K562 (cell line): Measurements from ENCODE around the gene MLX. TPM values are rescaled to one million over a fixed set of nuclear protein-coding genes. Genes with fewer than 3 reads are reported as not detected.

Source experiments
- GTF3C2 ChIP-seq: IDR thresholded peaks from 3 replicates; pipeline ENCODE4 v1.6.1; 2011; ENCODE audit warnings: borderline replicate concordance, mild to moderate bottlenecking, moderate library complexity; ENCODE audit not compliant: insufficient read length; ENCODE audit errors: extremely low read depth
- MAX ChIP-seq: sonication (generic); formaldehyde crosslinking; IDR thresholded peaks from 2 replicates; pipeline ENCODE4 v1.9.0; 2022; ENCODE audit warnings: mild to moderate bottlenecking, missing genetic modification reagents
- PBX2 ChIP-seq, 2 experiments: IDR thresholded peaks in 1 of 2; conservative IDR thresholded peaks in 1 of 2; 2 replicates each; pipeline ENCODE4 v1.6.1; 2016; ENCODE audit warnings: low read depth in 2 of 2, mild to moderate bottlenecking in 1 of 2, missing compliant biosample characterization in 1 of 2, missing genetic modification characterization in 1 of 2, moderate library complexity in 1 of 2
- RBM34 ChIP-seq: fragments of 200-400 bp; formaldehyde crosslinking; IDR thresholded peaks from 2 replicates; pipeline ENCODE4 v1.6.1; 2018; ENCODE audit warnings: low read length, borderline replicate concordance; ENCODE audit not compliant: insufficient read depth
- RNF219 ChIP-seq: fragments of 250-450 bp; sonication (Bioruptor Pico); IDR thresholded peaks from 2 replicates; pipeline ENCODE4 v1.5.0; 2022; ENCODE audit warnings: mild to moderate bottlenecking
- TFE3 ChIP-seq: fragments of 450-650 bp; formaldehyde crosslinking; IDR thresholded peaks from 2 replicates; pipeline ENCODE4 v1.4.0; 2020; ENCODE audit warnings: mild to moderate bottlenecking, mixed read lengths
- ZBTB5 ChIP-seq: fragments of 450-650 bp; IDR thresholded peaks from 2 replicates; pipeline ENCODE4 v1.6.1; 2017; ENCODE audit warnings: antibody characterized with exemption
- ZFP30 ChIP-seq: fragments of 250-450 bp; sonication (Bioruptor Pico); IDR thresholded peaks from 2 replicates; pipeline ENCODE4 v1.8.0; 2022; ENCODE audit warnings: moderate library complexity, mild to moderate bottlenecking, inconsistent platforms, borderline replicate concordance
- ZNF143 ChIP-seq: sonication (generic); formaldehyde crosslinking; IDR thresholded peaks from 2 replicates; pipeline ENCODE4 v1.9.0; 2022; ENCODE audit warnings: mild to moderate bottlenecking, missing genetic modification reagents
- ZNF764 ChIP-seq: fragments of 250-450 bp; sonication (Bioruptor Pico); IDR thresholded peaks from 2 replicates; pipeline ENCODE4 v1.4.0; 2020; ENCODE audit warnings: low read depth, mild to moderate bottlenecking, moderate library complexity
- polyA plus RNA-seq, 8 experiments: library from polyadenylated mRNA; depleted of rRNA in 4 of 8; stranded (reverse) in 5 of 8; unstranded in 3 of 8; fragments of >200 nt; fragmentation: Nextera tagmentation in 2 of 8; fragmentation: Illumina TruSeq in 1 of 8; extraction: Ambion mirVana in 2 of 8; extraction: Trizol in 1 of 8; gene quantifications; 2 replicates each; pipeline versions ENCODE4 v1.2.1 to v1.2.3, GENCODE V29; 2011 to 2014; ENCODE audit warnings: inconsistent platforms in 1 of 8, missing spikeins in 1 of 8
- total RNA-seq, 7 experiments: library from RNA; depleted of rRNA in 6 of 7; stranded (reverse); fragments of >200 nt in 6 of 7; fragmentation: Illumina TruSeq in 2 of 7; extraction: Trizol in 2 of 7; gene quantifications; 2 replicates each; pipeline versions ENCODE4 v1.2.1 to v1.2.3, GENCODE V29; 2011 to 2021; ENCODE audit warnings: low replicate concordance in 1 of 7

Gene MLX
- total and polyA plus RNA-seq, 9 of the 15 experiments (the other 6 are each of a cell fraction or from before 2014, with no cell fraction given), result 42.9 to 100 (median 58.9) TPM

GRCh38 chr17:42554250-42555121, 12.4 kb upstream of the MLX start (continued):
- no peak for TF ChIP-seq TFE3 (CRISPR knock-in tag)
- no peak for TF ChIP-seq GTF3C2
- TF ChIP-seq ZNF143 (CRISPR knock-in tag), result no peak
- no peak for TF ChIP-seq ZFP30 (CRISPR knock-in tag)
- TF ChIP-seq RBM34, result no peak
- TF ChIP-seq PBX2 (CRISPR knock-in tag; IDR thresholded peaks at IDR 0.05; ENCODE audit: low read depth), result no peak
- no peak for TF ChIP-seq PBX2 (tag; conservative IDR thresholded peaks at IDR 0.05; ENCODE audit: low read depth)
- TF ChIP-seq ZNF764 (CRISPR knock-in tag), result no peak
- 0 out of 2 replicates have a peak, but pooled peaks have one; percentile 12 for TF ChIP-seq MAX (CRISPR knock-in tag)
- no peak for TF ChIP-seq ZBTB5
- no peak for TF ChIP-seq RNF219 (CRISPR knock-in tag)
